ENCODE measurements around the gene SLC15A1.
"Not testable (repeated sequence)": the region's sequence is repeated elsewhere in the genome, so short reads cannot be mapped to it uniquely, and the experiment has no call there.

- TF ChIP-seq POLR2A, CTCF (IDR thresholded peaks at IDR 0.05): not testable (repeated sequence)
Measured at GRCh38 chr13:98639785-98640184, 112.7 kb downstream of the SLC15A1 start.

All from uterus (tissue), 2 donors.